Cardiac muscle cell (in vitro differentiated cells and primary cell): ENCODE results near the gene CALML6. TPM values are rescaled to one million over a fixed set of nuclear protein-coding genes. Genes with fewer than 3 reads are reported as not detected.

Experiments
- DNase-seq, 2 donors: peaks; one replicate each; pipeline versions ENCODE4 v3.0.0 to v3.0.0-alpha.2; 2010 to 2017; ENCODE audit warnings: low read depth in 1 of 2, low spot score in 1 of 2
- H3K27ac ChIP-seq: fragments of 200-600 bp; sonication (generic); 2 replicates; pipeline ENCODE4 v1.5.1; 2016
- H3K27me3 ChIP-seq: fragments of 200-600 bp; sonication (generic); 2 replicates; pipeline ENCODE4 v1.6.0; 2016; ENCODE audit warnings: control low read depth
- H3K36me3 ChIP-seq: fragments of 200-600 bp; sonication (generic); 2 replicates; pipeline ENCODE4 v1.5.1; 2016; ENCODE audit warnings: control low read depth
- H3K4me1 ChIP-seq: fragments of 200-600 bp; sonication (generic); 2 replicates; pipeline ENCODE4 v1.8.1; 2017; ENCODE audit warnings: low read depth, mild to moderate bottlenecking, mixed run types
- H3K4me3 ChIP-seq: fragments of 200-600 bp; sonication (generic); 2 replicates; pipeline ENCODE4 v1.5.1; 2016; ENCODE audit warnings: mild to moderate bottlenecking
- H3K9me3 ChIP-seq: fragments of 200-600 bp; sonication (generic); 2 replicates; pipeline ENCODE4 v1.5.1; 2017; ENCODE audit warnings: low read depth, mild to moderate bottlenecking, control low read depth
- CTCF ChIP-seq: IDR thresholded peaks from 2 replicates; pipeline ENCODE4 v1.5.1; 2012; ENCODE audit warnings: low read depth, mild to moderate bottlenecking, low read length
- polyA plus RNA-seq: library from polyadenylated mRNA; unstranded; fragments of >200 nt; fragmentation: Nextera tagmentation; extraction: Ambion mirVana; gene quantifications from 2 replicates; pipeline ENCODE4 v1.2.1, GENCODE V29; 2016
- total RNA-seq: library from RNA; depleted of rRNA; stranded (reverse); fragments of >200 nt; gene quantifications from 2 replicates; pipeline ENCODE4 v1.2.3, GENCODE V29; 2016

Gene CALML6
- total and polyA plus RNA-seq, 2 experiments from 2014 or later = 0.28 to 0.63 TPM

DNA sequence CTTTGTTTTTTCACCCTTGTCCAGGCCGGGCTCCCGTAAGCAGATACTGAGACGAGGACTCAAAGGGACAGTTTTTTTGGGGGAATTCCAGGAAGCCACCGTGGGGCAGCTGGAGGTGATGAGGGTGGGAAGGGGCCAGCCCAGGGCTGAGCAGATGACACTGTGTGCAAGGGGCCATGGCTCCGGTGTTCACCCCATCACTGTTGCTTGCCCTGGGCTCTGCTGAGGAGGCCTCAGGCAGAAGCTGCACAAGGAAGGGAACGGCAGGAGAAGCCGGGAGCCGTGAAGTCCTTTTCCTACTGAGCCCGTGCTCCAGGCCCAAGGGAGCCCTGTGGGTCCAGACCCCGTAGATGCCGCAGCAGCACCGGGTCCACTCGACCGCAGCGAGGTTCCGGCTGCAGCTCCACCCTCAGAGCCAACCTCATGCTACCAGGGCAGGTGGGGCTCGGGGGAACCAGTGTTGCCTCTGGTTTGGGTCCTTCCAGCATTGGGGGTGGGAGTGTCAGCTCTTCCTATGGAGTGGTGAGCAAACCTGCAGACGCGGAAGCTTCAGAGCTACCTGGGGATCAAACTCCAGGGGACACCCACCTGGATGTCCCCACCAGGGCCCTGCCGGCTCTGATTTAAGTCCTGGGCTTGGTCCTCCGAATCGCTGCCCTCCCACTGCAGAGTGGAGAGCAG is 4.3 kb upstream of the CALML6 start:
- H3K36me3 ChIP-seq = no peaks in the 10 kb centered on the region
- no peak for DNase-seq
- TF ChIP-seq CTCF = no peak
- H3K27me3 ChIP-seq = no peaks in the 10 kb centered on the region
- peaks cover 10% of the 10 kb centered on the region for H3K4me1 ChIP-seq
- H3K4me3 ChIP-seq = no peak overlapping the region
- no peak overlapping the region for H3K27ac ChIP-seq
- no peaks in the 10 kb centered on the region for H3K9me3 ChIP-seq

DNA sequence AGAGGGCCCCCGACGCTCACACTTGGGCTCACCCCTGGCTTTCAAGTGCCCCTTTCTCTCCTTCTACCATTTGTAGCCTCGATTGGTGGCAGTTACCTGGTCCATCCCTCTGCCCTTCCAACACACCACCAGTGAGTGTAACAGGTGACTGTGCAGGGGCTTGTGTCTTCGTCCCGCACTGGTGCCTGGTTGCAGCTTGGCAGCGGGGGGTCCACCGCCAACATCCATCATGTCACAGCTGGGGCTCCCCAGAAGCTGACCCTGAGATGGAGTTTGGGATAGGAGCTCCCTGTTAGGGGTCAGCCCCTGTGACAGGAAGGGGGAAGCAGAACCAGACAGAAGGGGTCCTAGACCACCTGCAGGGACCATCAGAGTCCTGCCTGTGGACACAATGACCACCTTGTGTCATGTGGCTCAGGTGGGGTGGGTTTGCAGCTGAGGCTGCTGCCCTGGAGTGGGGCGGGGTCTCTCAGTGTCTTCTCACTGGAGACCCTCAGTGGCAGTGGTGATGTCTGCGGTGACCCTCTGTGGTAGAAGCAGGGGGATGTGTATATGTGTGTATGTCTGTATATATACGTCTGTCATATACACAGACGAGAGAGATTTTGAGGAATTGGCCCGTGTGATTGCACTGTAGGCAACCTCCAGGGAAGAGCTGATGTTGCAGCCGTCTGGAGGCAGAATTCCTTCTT is 3.6 kb upstream of the CALML6 start:
- TF ChIP-seq CTCF = no peak
- no peaks in the 10 kb centered on the region for H3K36me3 ChIP-seq
- no peak overlapping the region for H3K27ac ChIP-seq
- DNase-seq = no peak
- no peak overlapping the region for H3K4me3 ChIP-seq
- peaks cover 10% of the 10 kb centered on the region for H3K4me1 ChIP-seq
- no peaks in the 10 kb centered on the region for H3K27me3 ChIP-seq
- H3K9me3 ChIP-seq = no peaks in the 10 kb centered on the region

- no peak overlapping the region for H3K4me3 ChIP-seq
- no peaks in the 10 kb centered on the region for H3K27me3 ChIP-seq
- H3K36me3 ChIP-seq = no peaks in the 10 kb centered on the region
- peaks cover 10% of the 10 kb centered on the region for H3K4me1 ChIP-seq
- TF ChIP-seq CTCF = no peak
- H3K27ac ChIP-seq = peak overlapping the region; percentile 7
- no peak for DNase-seq
- H3K9me3 ChIP-seq = no peaks in the 10 kb centered on the region
Observed at GRCh38 chr1:1914101-1914970, 724 bp upstream of the CALML6 start.

DNA sequence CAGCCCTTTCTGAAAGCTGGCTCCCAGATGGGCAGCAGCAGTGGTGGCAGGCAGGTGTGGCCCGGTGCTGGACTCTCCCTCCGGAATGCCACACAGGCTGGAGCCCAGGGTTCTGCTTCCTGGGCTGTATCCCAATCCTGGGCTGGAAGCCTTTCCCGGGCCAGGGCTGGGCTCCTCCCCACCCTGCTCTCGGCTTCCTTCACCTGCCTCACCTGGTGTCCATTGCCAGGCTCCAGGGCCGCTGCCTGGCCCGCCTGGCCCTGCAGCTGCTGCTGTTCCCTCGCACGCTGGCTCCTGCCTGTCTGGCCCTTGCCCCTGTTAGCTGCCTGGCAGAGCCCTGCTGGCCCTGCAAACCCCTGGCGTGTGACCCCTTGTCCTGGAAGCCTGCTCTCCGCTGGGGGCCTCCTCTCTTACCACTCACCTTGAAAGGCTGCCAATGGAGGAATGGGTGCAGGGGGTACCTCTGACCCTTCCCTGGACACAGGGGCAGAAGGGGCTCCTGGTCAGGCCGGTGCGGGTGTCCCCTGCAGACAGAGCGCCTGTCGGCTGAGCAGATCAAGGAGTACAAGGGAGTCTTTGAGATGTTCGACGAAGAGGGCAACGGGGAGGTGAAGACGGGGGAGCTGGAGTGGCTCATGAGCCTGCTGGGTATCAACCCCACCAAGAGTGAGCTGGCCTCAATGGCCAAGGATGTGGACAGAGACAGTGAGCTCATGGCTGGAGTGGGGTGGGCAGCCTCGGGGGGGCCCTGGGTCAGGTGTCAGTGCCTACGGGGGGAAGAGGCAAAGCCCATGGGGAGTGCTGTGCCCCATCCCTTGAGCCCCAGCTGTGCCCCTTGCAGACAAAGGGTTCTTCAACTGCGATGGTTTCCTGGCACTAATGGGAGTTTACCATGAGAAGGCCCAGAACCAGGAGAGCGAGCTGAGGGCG is 1.1 kb downstream of the CALML6 start:
- H3K4me1 ChIP-seq = peaks cover 10% of the 10 kb centered on the region
- H3K27me3 ChIP-seq = no peaks in the 10 kb centered on the region
- H3K4me3 ChIP-seq = no peak overlapping the region
- no peak for DNase-seq
- H3K9me3 ChIP-seq = no peaks in the 10 kb centered on the region
- no peaks in the 10 kb centered on the region for H3K36me3 ChIP-seq
- no peak overlapping the region for H3K27ac ChIP-seq
- TF ChIP-seq CTCF = no peak

GRCh38 chr1:1916851-1917251 is 1.8 kb downstream of the CALML6 start:
- no peak for TF ChIP-seq CTCF
- DNase-seq = no peak
- Histone ChIP-seq H3K27ac (no peak overlapping the region), H3K4me3 (no peak overlapping the region), H3K27me3 (no peaks in the 10 kb centered on the region), H3K36me3 (no peaks in the 10 kb centered on the region), H3K9me3 (no peaks in the 10 kb centered on the region), H3K4me1 (peaks cover 10% of the 10 kb centered on the region)
